Cardiac fibroblast (primary cell): ENCODE measurements around the gene IL6R.

Experiments
- DNase-seq, 2 donors: peaks; one replicate each; pipeline versions ENCODE4 v3.0.0 to v3.0.0-alpha.2; 2010; ENCODE audit warnings: low read depth in 2 of 2
- H3K4me3 ChIP-seq, 2 donors: replicated peaks in 1 of 2; 1 replicate in 1 of 2; 2 replicates in 1 of 2; pipeline ENCODE4 v1.5.1; 2011; ENCODE audit warnings: low read depth in 2 of 2, low read length in 2 of 2, mild to moderate bottlenecking in 2 of 2, moderate library complexity in 1 of 2
- TF ChIP-seq, protein P1 (sequence below): IDR thresholded peaks from one replicate; pipeline ENCODE4 v1.5.1; 2011; ENCODE audit warnings: low read depth, mild to moderate bottlenecking, low read length, inconsistent platforms

The IL6R gene

DNA sequence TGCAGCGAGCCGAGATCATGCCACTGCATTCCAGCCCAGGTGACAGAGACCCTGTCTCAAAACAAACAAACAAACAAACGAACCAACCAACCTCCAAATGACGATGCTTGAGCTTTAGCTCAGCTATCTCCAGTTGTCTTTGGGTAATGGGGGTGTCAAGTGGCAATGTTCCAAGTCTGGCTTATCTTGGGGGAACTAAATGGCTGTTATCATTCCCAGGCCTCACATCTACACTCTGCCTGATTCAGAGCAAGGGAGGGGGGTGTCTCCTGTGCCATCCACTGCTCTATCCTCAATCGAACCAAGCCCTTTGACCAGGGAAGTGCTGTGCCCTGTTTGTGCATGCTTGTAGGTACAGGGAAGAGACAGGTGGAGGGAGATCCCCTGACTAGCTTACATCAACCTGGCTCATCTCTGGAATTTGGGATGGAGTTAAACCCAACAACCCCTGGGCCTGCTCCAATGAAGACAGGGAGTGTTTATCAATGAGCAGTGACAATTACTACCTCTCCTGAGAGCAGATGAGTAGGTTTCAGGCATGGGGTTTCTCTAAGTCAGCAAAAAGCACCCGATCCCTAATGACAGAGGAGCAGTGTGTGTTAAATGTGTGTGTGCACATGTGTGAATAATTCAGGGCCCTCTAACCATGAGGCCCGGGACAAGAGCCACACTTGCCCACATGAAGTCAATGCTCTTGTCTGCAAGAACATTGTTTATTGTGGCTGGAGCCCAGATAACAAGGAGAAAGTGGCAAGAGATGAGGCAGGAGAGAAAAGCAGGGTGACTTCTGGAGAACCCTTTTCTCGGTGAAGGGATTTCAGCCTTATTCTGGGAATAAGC lies 20.3 kb upstream of the IL6R start:
- TF ChIP-seq, protein P1, sequence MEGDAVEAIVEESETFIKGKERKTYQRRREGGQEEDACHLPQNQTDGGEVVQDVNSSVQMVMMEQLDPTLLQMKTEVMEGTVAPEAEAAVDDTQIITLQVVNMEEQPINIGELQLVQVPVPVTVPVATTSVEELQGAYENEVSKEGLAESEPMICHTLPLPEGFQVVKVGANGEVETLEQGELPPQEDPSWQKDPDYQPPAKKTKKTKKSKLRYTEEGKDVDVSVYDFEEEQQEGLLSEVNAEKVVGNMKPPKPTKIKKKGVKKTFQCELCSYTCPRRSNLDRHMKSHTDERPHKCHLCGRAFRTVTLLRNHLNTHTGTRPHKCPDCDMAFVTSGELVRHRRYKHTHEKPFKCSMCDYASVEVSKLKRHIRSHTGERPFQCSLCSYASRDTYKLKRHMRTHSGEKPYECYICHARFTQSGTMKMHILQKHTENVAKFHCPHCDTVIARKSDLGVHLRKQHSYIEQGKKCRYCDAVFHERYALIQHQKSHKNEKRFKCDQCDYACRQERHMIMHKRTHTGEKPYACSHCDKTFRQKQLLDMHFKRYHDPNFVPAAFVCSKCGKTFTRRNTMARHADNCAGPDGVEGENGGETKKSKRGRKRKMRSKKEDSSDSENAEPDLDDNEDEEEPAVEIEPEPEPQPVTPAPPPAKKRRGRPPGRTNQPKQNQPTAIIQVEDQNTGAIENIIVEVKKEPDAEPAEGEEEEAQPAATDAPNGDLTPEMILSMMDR = no peak
- DNase-seq = no peak
- H3K4me3 ChIP-seq = no peak overlapping the region

DNA sequence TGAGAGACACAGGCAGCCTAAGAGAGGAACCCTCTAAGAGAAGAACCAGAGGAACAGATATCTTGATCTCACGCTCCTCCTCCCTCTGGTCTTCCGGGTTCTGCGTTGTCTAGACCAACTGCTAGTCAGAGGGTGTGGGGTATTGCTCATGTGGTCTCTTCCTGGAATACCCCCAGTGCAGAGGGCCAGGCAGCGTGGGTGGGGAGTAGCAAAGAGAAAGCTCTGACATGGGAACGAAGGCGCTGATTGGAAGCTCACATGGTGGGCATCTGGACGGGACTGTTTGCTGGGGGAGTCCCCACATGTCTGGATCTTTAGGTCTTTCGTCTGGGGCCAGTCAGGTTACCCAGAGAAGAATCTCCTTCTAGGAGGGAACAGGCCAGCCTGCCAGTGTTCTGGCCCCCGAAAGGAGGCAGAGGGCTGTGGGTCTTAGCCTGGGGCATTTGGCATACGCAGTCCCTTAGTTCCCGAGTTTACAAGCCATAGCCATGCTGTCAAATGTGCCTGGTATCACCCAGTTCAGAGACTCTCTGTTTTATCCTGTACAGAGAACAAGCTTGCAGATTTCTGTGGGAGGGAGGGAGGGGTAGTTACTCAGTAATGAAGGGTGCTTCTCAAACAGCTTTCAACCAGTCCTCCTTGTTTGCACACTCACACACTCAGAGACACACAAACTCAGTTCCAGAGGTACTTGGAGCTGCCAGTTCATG lies 18.3 kb upstream of the IL6R start:
- TF ChIP-seq, protein P1 = no peak
- DNase-seq = peak in 1 of 2 donors; percentile 22
- no peak overlapping the region for H3K4me3 ChIP-seq

DNA sequence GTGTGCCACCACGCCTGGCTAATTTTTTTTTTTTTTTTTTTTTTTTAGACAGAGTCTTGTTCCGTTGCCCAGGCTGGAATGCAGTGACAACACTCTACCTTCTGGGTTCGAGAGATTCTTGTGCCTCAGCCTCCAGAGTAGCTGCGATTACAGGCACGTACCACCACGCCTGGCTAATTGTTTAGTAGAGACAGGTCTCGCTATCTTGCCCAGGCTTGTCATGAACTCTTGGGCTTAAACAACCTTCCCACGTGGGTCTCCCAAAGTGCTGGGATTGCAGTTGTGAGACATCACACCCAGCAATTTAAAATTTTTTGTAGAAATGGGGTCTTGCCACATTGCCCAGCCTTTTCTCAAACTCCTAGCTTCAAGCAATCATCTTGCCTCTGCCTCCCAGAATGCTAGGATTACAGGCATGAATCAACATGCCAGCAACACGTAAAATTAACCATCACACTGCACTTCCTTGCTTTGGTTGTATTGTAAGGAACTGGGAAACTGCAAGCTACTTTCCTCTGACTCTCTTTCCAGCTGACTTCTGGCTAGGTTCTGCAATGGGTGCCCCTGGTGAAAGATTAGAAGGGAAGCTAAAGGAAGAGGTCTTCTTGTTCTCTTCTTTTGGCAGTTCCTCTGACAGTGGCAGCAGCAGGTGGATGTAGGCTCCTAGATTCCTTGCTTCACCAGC lies 13.9 kb upstream of the IL6R start:
- H3K4me3 ChIP-seq = no peak overlapping the region
- TF ChIP-seq, protein P1 = no peak
- no peak for DNase-seq

DNA sequence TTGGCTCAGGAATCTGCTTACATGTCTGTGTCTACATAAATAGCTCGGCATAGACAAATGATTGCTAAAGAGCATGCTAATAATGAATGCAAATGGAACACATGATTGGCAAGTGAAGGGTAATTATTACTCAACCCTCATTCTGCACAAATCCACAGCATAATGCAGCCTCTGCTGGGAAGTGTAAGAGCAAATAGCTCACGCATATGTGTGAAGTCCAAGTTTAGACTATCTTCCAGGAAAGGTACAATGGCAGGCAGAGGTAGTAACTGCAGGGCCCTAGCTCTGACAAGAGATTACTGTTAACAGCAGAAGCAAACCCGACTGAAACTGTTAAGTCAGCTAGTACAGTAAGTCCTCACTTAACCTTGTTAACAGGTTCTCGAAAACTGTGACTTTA lies 7.0 kb upstream of the IL6R start:
- no peak overlapping the region for H3K4me3 ChIP-seq
- TF ChIP-seq, protein P1 = no peak
- DNase-seq = no peak

DNA sequence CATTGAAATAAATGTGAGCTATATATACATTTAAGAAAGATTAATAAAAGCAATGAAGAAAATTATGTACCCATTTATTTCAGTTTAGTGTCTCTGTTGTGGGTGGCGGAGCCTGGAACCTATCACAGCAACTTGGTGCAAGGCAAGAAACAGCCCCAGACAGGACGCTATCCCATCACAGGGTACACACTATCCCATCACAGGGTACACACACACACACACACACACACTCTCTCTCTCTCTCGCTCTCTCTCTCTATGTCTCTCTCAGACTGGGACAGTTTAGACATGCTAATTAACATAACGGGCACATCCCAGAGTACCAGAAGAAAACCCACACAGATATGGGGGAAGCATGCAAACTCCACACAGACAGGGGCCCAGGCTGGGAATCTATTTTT lies 6.5 kb upstream of the IL6R start:
- no peak overlapping the region for H3K4me3 ChIP-seq
- TF ChIP-seq, protein P1 = no peak
- no peak for DNase-seq

DNA sequence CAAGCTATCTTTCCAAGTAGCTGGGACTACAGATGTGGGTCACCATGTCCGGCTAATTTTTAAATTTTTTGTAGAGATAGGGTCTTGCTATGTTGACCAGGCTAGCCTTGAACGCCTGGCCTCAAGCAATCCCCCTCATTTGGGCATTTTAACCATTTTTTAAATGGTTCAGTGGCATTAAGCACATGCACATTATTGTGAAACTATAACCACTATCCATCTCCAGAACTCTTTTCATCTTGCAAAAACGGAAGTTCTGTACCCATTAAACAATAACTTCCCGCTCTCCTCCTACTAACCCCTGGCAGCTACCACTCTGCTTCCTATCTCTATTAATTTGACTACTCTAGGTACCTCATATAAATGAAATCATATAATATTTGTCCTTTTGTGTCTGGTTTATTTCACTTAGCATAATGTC lies 4.8 kb upstream of the IL6R start:
- TF ChIP-seq, protein P1 = no peak
- no peak overlapping the region for H3K4me3 ChIP-seq
- no peak for DNase-seq
